Measurements from ENCODE around the gene PLIN5.

Gene PLIN5

DNA sequence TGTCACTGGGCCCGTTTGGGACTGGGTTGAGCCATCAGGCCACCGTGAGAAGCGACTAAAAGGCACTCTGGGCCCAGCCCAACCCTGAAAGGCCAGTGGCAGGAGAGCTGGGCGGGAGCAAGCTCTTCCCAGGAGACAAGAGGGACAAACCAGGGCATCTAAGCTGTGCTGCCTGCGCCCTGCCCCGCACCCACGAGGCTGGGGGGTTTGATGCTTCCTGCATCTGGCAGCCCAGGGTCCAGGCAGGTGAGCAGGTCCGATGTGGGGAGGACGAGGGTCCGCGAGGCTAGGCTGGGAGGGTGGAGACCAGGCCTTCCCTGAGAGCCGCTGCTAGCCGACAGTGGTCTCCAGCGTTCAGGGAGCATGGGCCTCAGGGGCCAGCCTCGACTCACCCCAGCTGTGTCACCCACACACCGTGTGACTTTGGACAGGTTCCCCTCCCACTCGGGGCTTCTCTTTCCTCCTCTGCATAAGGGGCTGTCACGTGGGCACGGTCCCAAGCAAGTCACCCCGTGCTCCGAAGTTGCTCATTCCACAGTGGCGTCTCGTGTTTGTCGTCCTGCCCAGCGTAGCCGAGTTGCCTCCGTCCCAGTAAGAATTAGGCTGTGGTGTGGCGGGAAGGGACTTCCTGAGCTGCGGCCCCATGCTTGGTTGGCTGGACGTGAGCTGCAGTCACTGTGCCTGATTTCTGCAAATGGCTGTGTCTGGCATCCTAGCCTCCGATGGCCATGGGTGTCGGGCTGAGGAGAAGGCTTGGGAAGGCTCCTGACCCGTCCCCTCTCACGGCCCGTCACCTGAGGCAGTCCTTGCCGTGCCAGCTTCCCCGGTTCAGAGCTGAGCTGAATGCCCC is 32.5 kb downstream of the PLIN5 start:
- no peak overlapping the region for H3K4me3 ChIP-seq (ENCODE audit: low read depth, low read length)
- TF ChIP-seq, protein P1, sequence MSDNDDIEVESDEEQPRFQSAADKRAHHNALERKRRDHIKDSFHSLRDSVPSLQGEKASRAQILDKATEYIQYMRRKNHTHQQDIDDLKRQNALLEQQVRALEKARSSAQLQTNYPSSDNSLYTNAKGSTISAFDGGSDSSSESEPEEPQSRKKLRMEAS (IDR thresholded peaks at IDR 0.05; ENCODE audit: low read depth, low read length), result no peak
- TF ChIP-seq CTCF (IDR thresholded peaks at IDR 0.05; ENCODE audit: low read depth, low read length) (no peak), MYC (IDR thresholded peaks at IDR 0.05; ENCODE audit: low read depth, low read length) (no peak), POLR2A (IDR thresholded peaks at IDR 0.05; ENCODE audit: extremely low read depth, insufficient read length) (no peak)

GRCh38 chr19:4501691-4502090 is 33.3 kb downstream of the PLIN5 start:
- no peak for DNase-seq (ENCODE audit: low read depth)
- no peak overlapping the region for H3K4me3 ChIP-seq (ENCODE audit: low read depth, low read length)
- TF ChIP-seq CTCF (IDR thresholded peaks at IDR 0.05; ENCODE audit: low read depth, low read length) (no peak), POLR2A (IDR thresholded peaks at IDR 0.05; ENCODE audit: extremely low read depth, insufficient read length) (no peak), MYC (IDR thresholded peaks at IDR 0.05; ENCODE audit: low read depth, low read length) (no peak)
- TF ChIP-seq, protein P1 (IDR thresholded peaks at IDR 0.05; ENCODE audit: low read depth, low read length), result no peak

More for the DNA sequence above, 32.5 kb downstream of the PLIN5 start:
- no peak for DNase-seq (ENCODE audit: low read depth)

- no peak overlapping the region for H3K4me3 ChIP-seq (ENCODE audit: low read depth, low read length)
- no peak for TF ChIP-seq POLR2A (IDR thresholded peaks at IDR 0.05; ENCODE audit: extremely low read depth, insufficient read length)
- TF ChIP-seq MYC (IDR thresholded peaks at IDR 0.05; ENCODE audit: low read depth, low read length), result no peak
- TF ChIP-seq, protein P1 (IDR thresholded peaks at IDR 0.05; ENCODE audit: low read depth, low read length), result no peak
- no peak for TF ChIP-seq CTCF (IDR thresholded peaks at IDR 0.05; ENCODE audit: low read depth, low read length)
- no peak for DNase-seq (ENCODE audit: low read depth)
Observed at GRCh38 chr19:4500841-4501591, 34.0 kb downstream of the PLIN5 start.

- no peak for DNase-seq (ENCODE audit: low read depth)
- TF ChIP-seq CTCF (IDR thresholded peaks at IDR 0.05; ENCODE audit: low read depth, low read length) (no peak), POLR2A (IDR thresholded peaks at IDR 0.05; ENCODE audit: extremely low read depth, insufficient read length) (no peak), MYC (IDR thresholded peaks at IDR 0.05; ENCODE audit: low read depth, low read length) (no peak)
- TF ChIP-seq, protein P1 (IDR thresholded peaks at IDR 0.05; ENCODE audit: low read depth, low read length), result no peak
- no peak overlapping the region for H3K4me3 ChIP-seq (ENCODE audit: low read depth, low read length)
Observed at GRCh38 chr19:4499855-4500254, 35.2 kb downstream of the PLIN5 start.

- no peak for DNase-seq (ENCODE audit: low read depth)
- no peak overlapping the region for H3K4me3 ChIP-seq (ENCODE audit: low read depth, low read length)
- no peak for TF ChIP-seq CTCF (IDR thresholded peaks at IDR 0.05; ENCODE audit: low read depth, low read length)
- no peak for TF ChIP-seq POLR2A (IDR thresholded peaks at IDR 0.05; ENCODE audit: extremely low read depth, insufficient read length)
- TF ChIP-seq, protein P1 (IDR thresholded peaks at IDR 0.05; ENCODE audit: low read depth, low read length), result no peak
- no peak for TF ChIP-seq MYC (IDR thresholded peaks at IDR 0.05; ENCODE audit: low read depth, low read length)
Observed at GRCh38 chr19:4499318-4499717, 35.7 kb downstream of the PLIN5 start.
